Measurements from ENCODE around the gene TMEM131. TPM values are rescaled to one million over a fixed set of nuclear protein-coding genes. Genes with fewer than 3 reads are reported as not detected.
"Not testable (repeated sequence)": the region's sequence is repeated elsewhere in the genome, so short reads cannot be mapped to it uniquely, and the experiment has no call there.

The TMEM131 gene
- total RNA-seq, 1 donor from 2014 or later = 41.7 TPM

DNA sequence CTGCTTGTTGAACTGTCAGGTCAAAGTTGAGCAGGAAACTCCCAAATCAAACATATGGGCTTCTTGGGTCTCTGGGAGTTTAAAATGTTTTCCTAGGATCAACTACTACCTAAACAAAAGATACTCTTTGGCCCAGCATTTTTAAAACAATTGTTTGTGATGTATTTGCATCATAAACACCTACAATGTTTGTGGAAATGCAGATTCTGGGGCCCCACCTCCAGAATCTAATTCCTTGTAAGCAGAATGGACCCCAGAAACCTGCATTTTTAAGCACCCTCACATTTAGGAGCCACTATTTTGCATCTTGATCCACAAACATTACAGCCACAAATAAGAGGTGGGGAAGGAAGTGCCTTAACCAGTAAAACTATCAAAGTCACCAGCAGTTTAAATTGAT is 104.1 kb downstream of the TMEM131 start:
- peaks cover 35% of the 10 kb centered on the region for H3K36me3 Mint-ChIP-seq (ENCODE audit: low read depth)
- intact Hi-C loops (cut with micrococcal nuclease) = no loop called here

GRCh38 chr2:97889156-97889555 is 106.6 kb downstream of the TMEM131 start:
- peaks cover 19% of the 10 kb centered on the region for H3K9me3 Mint-ChIP-seq
- no peaks in the 10 kb centered on the region for H3K27me3 Mint-ChIP-seq
- H3K36me3 Mint-ChIP-seq (ENCODE audit: low read depth) = peaks cover 42% of the 10 kb centered on the region
- no peak for DNase-seq
- H3K4me1 Mint-ChIP-seq = no peaks in the 10 kb centered on the region
- intact Hi-C loops (cut with micrococcal nuclease) = no loop called here
- H3K4me3 Mint-ChIP-seq = no peak overlapping the region
- no peak overlapping the region for H3K27ac Mint-ChIP-seq

More for the DNA sequence above, 104.1 kb downstream of the TMEM131 start:
- H3K27me3 Mint-ChIP-seq = no peaks in the 10 kb centered on the region
- H3K9me3 Mint-ChIP-seq = peaks cover 20% of the 10 kb centered on the region
- no peak for DNase-seq
- H3K4me3 Mint-ChIP-seq = no peak overlapping the region
- no peaks in the 10 kb centered on the region for H3K4me1 Mint-ChIP-seq
- no peak overlapping the region for H3K27ac Mint-ChIP-seq

DNA sequence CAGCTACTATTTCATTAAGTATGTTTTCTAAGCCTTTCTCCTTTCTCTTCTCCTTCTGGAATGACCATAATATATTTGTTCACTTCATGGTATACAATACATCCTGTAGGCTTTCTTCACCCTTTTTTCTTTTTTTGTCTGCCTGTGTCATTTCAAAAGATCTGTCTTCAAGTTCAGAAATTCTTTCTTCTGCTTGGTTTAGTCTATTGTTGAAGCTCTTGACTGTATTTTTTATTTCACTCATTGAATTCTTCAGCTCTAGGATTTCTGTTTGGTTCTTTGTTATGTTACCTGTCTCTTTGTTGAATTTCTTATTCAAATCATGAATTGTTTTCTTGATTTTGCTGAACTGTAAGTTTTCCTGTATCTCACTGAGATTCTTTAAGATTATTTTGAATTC is 109.9 kb downstream of the TMEM131 start:
- Mint-ChIP-seq H3K27ac (no peak overlapping the region), H3K4me1 (no peaks in the 10 kb centered on the region), H3K36me3 (ENCODE audit: low read depth) (peaks cover 43% of the 10 kb centered on the region), H3K9me3 (peaks cover 17% of the 10 kb centered on the region), H3K4me3 (no peak overlapping the region), H3K27me3 (no peaks in the 10 kb centered on the region)
- no peak for DNase-seq
- intact Hi-C loops (cut with micrococcal nuclease) = no loop called here

DNA sequence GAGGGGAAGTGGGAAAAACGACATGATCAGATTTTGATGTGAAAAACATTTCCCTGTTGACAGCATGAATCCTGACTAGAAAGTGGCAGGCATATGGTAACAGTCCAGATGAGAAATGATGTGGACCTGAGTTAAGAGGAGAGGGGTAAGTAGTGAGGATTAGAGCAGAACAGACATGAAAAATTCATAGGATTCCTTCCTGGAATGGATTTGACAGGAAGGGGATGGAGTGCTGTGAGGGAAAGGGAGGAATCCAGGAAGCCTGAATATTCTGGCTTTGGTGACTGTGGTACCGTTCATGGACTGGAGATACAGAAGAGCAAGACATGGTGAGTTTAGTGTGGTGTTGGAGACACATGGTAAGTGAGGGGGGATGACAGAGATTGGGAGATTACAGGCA is 115.4 kb downstream of the TMEM131 start:
- H3K27me3 Mint-ChIP-seq = no peaks in the 10 kb centered on the region

GRCh38 chr2:97878865-97879264 is 116.9 kb downstream of the TMEM131 start:
- Mint-ChIP-seq H3K4me1 (peaks cover 2% of the 10 kb centered on the region), H3K27me3 (no peaks in the 10 kb centered on the region), H3K9me3 (peaks cover 12% of the 10 kb centered on the region), H3K27ac (no peak overlapping the region), H3K4me3 (no peak overlapping the region), H3K36me3 (ENCODE audit: low read depth) (peaks cover 27% of the 10 kb centered on the region)
- intact Hi-C loops (cut with micrococcal nuclease) = loop anchor here (10.0 kb wide), 1 partner anchor 86 kb away; no protein-coding TSS in a partner anchor
- no peak for DNase-seq

More for the DNA sequence above, 115.4 kb downstream of the TMEM131 start:
- no peak for DNase-seq
- Mint-ChIP-seq H3K27ac (no peak overlapping the region), H3K4me1 (peaks cover 2% of the 10 kb centered on the region), H3K36me3 (ENCODE audit: low read depth) (peaks cover 36% of the 10 kb centered on the region), H3K4me3 (no peak overlapping the region), H3K9me3 (peaks cover 18% of the 10 kb centered on the region)
- intact Hi-C loops (cut with micrococcal nuclease) = no loop called here

DNA sequence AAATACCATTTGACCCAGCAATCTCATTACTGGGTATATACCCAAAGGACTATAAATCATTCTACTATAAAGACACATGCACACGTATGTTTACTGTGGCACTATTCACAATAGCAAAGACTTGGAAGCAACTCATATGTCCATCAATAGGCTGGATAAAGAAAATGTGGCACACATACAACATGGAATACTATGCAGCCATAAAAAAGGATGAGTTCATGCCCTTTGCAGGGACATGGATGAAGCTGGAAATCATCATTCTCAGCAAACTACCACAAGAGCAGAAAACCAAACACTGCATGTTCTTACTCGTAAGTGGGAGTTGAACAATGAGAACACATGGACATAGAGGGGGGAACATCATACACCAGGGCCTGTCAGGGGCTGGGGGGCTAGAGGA is 117.4 kb downstream of the TMEM131 start:
- H3K27ac Mint-ChIP-seq, DNase-seq, H3K4me1 Mint-ChIP-seq, H3K4me3 Mint-ChIP-seq, H3K27me3 Mint-ChIP-seq: not testable (repeated sequence)
- H3K36me3 Mint-ChIP-seq (ENCODE audit: low read depth) = peaks cover 27% of the 10 kb centered on the region
- H3K9me3 Mint-ChIP-seq = peaks cover 12% of the 10 kb centered on the region
- intact Hi-C loops (cut with micrococcal nuclease) = loop anchor here (10.0 kb wide), 1 partner anchor 86 kb away; no protein-coding TSS in a partner anchor

GRCh38 chr2:97871096-97871780 is 124.5 kb downstream of the TMEM131 start:
- Mint-ChIP-seq H3K4me3 (peak overlapping the region; percentile 28), H3K9me3 (peaks cover 6% of the 10 kb centered on the region), H3K27me3 (no peaks in the 10 kb centered on the region), H3K27ac (peak overlapping the region; percentile 31), H3K36me3 (ENCODE audit: low read depth) (peaks cover 10% of the 10 kb centered on the region), H3K4me1 (peaks cover 28% of the 10 kb centered on the region)
- intact Hi-C loops (cut with micrococcal nuclease) = loop anchor here (2.0 to 10.0 kb wide), 2 partner anchors 20 to 94 kb away; no protein-coding TSS in a partner anchor
- DNase-seq = no peak

DNA sequence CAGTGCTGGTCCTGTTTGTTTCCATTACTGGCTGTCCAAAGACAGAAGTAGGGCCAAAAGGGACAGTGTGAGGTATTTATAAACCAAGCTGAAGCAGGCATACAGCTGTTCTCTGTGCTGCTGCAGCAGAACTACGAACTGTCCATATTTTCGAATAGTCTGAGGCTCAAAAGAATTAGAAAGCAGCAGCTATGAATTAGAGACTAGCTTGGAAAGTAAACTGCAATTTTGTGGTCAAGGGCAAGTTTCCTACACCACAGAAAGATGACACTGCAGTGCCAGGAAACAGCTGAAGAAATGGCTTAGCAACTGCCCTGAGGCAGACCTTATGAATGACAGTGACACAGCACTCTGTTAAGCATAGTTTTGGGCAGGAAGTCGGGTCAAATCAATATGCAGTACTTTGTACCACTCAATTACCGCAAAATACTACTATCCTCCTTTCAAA is 125.3 kb downstream of the TMEM131 start:
- intact Hi-C loops (cut with micrococcal nuclease) = loop anchor here (1.0 to 10.0 kb wide), 3 partner anchors 20 to 125 kb away; partner anchors contain the start of gene TMEM131
- Mint-ChIP-seq H3K27me3 (no peaks in the 10 kb centered on the region), H3K27ac (peak overlapping the region; percentile 57), H3K9me3 (peaks cover 7% of the 10 kb centered on the region), H3K4me1 (peaks cover 25% of the 10 kb centered on the region), H3K4me3 (peak overlapping the region; percentile 17), H3K36me3 (ENCODE audit: low read depth) (peaks cover 11% of the 10 kb centered on the region)
- peak; percentile 89 for DNase-seq

DNA sequence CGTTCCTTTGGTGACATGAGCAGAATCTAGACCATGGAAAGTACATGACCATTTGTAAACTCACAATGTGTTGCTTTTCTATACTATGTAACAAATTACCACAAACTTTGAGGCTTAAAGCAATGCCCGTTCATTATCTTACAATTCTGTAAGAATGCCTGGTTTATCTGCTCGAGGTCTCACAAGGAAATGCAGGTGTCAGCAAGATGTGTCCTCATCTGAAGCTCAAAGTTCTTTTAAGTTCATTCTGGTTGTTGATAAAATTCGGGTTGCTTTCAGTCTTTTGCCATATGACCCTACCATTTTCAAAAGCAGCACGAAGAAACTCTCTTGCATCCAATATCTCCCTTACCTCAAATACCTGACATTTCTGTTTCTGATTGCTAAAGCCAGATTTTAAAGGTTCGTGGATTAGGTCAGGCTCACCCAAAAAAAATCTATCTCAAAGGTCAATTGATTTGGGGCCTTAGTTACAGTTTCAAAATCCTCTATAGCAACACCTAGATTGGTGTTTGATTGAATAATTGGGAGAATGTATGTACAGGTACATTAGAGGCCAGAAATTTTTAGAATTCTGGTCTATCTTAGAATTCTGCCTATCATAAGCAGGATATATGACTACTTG is 125.9 kb downstream of the TMEM131 start:
- H3K27ac Mint-ChIP-seq = no peak overlapping the region
- intact Hi-C loops (cut with micrococcal nuclease) = loop anchor here (1.0 to 10.0 kb wide), 3 partner anchors 19 to 125 kb away; partner anchors contain the start of gene TMEM131

GRCh38 chr2:97868986-97869721 is 126.6 kb downstream of the TMEM131 start:
- Mint-ChIP-seq H3K36me3 (ENCODE audit: low read depth) (peaks cover 9% of the 10 kb centered on the region), H3K4me3 (no peak overlapping the region), H3K9me3 (peaks cover 4% of the 10 kb centered on the region), H3K27ac (no peak overlapping the region), H3K27me3 (no peaks in the 10 kb centered on the region), H3K4me1 (peaks cover 25% of the 10 kb centered on the region)
- intact Hi-C loops (cut with micrococcal nuclease) = no loop called here
- DNase-seq = no peak

More for the DNA sequence above, 125.9 kb downstream of the TMEM131 start:
- no peak for DNase-seq
- H3K9me3 Mint-ChIP-seq = peaks cover 4% of the 10 kb centered on the region
- H3K4me3 Mint-ChIP-seq = peak overlapping the region; percentile 17
- H3K4me1 Mint-ChIP-seq = peaks cover 25% of the 10 kb centered on the region
- no peaks in the 10 kb centered on the region for H3K27me3 Mint-ChIP-seq
- H3K36me3 Mint-ChIP-seq (ENCODE audit: low read depth) = peaks cover 9% of the 10 kb centered on the region

GRCh38 chr2:97863829-97864228 is 131.9 kb downstream of the TMEM131 start:
- intact Hi-C loops (cut with micrococcal nuclease) = no loop called here
- peaks cover 5% of the 10 kb centered on the region for H3K4me1 Mint-ChIP-seq
- H3K36me3 Mint-ChIP-seq (ENCODE audit: low read depth) = peaks cover 28% of the 10 kb centered on the region
- H3K27ac Mint-ChIP-seq = no peak overlapping the region
- H3K4me3 Mint-ChIP-seq = no peak overlapping the region
- no peak for DNase-seq
- no peaks in the 10 kb centered on the region for H3K27me3 Mint-ChIP-seq
- H3K9me3 Mint-ChIP-seq = peaks cover 8% of the 10 kb centered on the region

DNA sequence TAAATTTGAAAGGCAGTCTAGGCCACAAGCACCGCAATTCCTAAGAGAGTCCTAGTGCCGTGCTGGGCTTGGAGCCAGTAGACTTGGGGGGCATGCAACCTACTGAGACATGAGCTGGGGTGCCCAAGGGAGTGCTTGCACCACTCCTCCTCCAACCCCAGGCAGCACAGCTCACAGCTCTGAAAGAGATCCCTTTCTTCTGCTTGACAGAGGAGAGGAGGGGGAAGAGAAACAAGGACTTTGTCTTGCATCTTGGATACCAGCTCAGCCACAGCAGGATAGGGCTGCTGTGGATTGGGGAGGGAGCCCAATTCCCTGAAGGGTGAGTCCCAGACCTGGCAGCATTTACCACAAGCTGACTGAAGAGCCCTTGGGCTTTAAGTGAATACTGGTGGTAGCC is 134.6 kb downstream of the TMEM131 start:
- Mint-ChIP-seq H3K36me3 (ENCODE audit: low read depth) (peaks cover 35% of the 10 kb centered on the region), H3K27me3 (no peaks in the 10 kb centered on the region), H3K9me3 (peaks cover 6% of the 10 kb centered on the region), H3K4me1 (peaks cover 3% of the 10 kb centered on the region), H3K4me3 (no peak overlapping the region), H3K27ac (no peak overlapping the region)
- no peak for DNase-seq
- intact Hi-C loops (cut with micrococcal nuclease) = no loop called here

- H3K9me3 Mint-ChIP-seq = peaks cover 3% of the 10 kb centered on the region
- no peaks in the 10 kb centered on the region for H3K27me3 Mint-ChIP-seq
- H3K36me3 Mint-ChIP-seq (ENCODE audit: low read depth) = peaks cover 36% of the 10 kb centered on the region
- intact Hi-C loops (cut with micrococcal nuclease) = no loop called here
- H3K4me3 Mint-ChIP-seq = no peak overlapping the region
- DNase-seq = no peak
- H3K4me1 Mint-ChIP-seq = peaks cover 3% of the 10 kb centered on the region
- H3K27ac Mint-ChIP-seq = no peak overlapping the region
Observed at GRCh38 chr2:97858442-97858841, 137.3 kb downstream of the TMEM131 start.

- Mint-ChIP-seq H3K27ac (no peak overlapping the region), H3K4me1 (peaks cover 5% of the 10 kb centered on the region), H3K36me3 (ENCODE audit: low read depth) (peaks cover 38% of the 10 kb centered on the region), H3K4me3 (no peak overlapping the region), H3K27me3 (no peaks in the 10 kb centered on the region), H3K9me3 (peaks cover 4% of the 10 kb centered on the region)
- intact Hi-C loops (cut with micrococcal nuclease) = no loop called here
- no peak for DNase-seq
Observed at GRCh38 chr2:97857553-97857952, 138.2 kb downstream of the TMEM131 start.

Data from activated CD4-positive, alpha-beta T cell treated with anti-CD3 and anti-CD28 coated beads, Interleukin-2, amount 10 ng/mL, durations not matched to agents 24 days and 14 days (primary cell).